Fibroblast of lung (primary cell): ENCODE results near the gene ZNF382.

Experiments used
- CTCF ChIP-seq, 2 donors: IDR thresholded peaks in 1 of 2; conservative IDR thresholded peaks in 1 of 2; 1 replicate in 1 of 2; 2 replicates in 1 of 2; pipeline ENCODE4 v1.5.1; 2011 to 2012; ENCODE audit warnings: low read length in 2 of 2, control low read depth in 1 of 2, inconsistent platforms in 1 of 2, low read depth in 1 of 2, mild to moderate bottlenecking in 1 of 2
- EZH2 ChIP-seq: IDR thresholded peaks from 2 replicates; pipeline ENCODE4 v1.5.1; 2012; ENCODE audit warnings: low read length, control low read depth, mild to moderate bottlenecking; ENCODE audit errors: missing control alignments

- TF ChIP-seq CTCF (conservative IDR thresholded peaks at IDR 0.05 in 1 of 2, IDR thresholded peaks at IDR 0.05 in 1 of 2; ENCODE audit: low read depth in 1 of 2, low read length in 2 of 2) = no peak
- TF ChIP-seq EZH2 = no peak
Measured at GRCh38 chr19:36605101-36605876, at the start of gene ZNF382.
